ENCODE results near the gene KRTAP9-2. TPM values are rescaled to one million over a fixed set of nuclear protein-coding genes. Genes with fewer than 3 reads are reported as not detected.
"Not testable (repeated sequence)": the region's sequence is repeated elsewhere in the genome, so short reads cannot be mapped to it uniquely, and the experiment has no call there.

KRTAP9-2 gene
- total RNA-seq, 1 donor from 2014 or later: not detected

DNA sequence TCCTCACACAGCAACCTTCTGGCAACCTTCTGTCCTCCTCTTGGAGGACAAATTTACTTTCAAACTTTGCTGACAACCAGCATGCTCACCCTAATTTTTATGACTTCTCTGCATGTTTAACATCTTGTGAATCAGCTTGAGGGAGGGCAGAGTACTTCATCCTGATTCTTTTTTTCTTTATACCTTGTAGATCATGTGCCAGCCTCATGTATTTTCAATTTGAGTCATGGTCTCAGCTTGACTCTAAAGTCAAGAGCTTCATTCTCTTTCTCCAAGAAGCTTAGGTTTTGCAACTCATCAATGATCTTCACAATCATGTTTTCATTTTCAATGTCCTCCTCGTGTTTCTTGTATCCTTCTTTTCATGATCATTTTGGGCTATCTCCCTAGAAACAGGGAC, 45.4 kb downstream of the KRTAP9-2 start:
- no peak for DNase-seq (ENCODE audit: low spot score)
- no peaks in the 10 kb centered on the region for H3K36me3 ChIP-seq
- H3K4me3 ChIP-seq: no peak overlapping the region
- no peaks in the 10 kb centered on the region for H3K4me1 ChIP-seq
- no peaks in the 10 kb centered on the region for H3K79me2 ChIP-seq (ENCODE audit: low read depth)
- H3K4me2 ChIP-seq: no peak overlapping the region
- H3K27me3 ChIP-seq: no peaks in the 10 kb centered on the region
- H3K9ac ChIP-seq: no peak overlapping the region
- H2AFZ ChIP-seq (replicated peaks): no peak overlapping the region
- no peaks in the 10 kb centered on the region for H3F3A ChIP-seq (ENCODE audit: low read depth)
- H4K20me1 ChIP-seq (ENCODE audit: low read depth): no peaks in the 10 kb centered on the region
- Mint-ChIP-seq H3K9me3 (no peaks in the 10 kb centered on the region), H3K27me3 (ENCODE audit: insufficient read depth, low read depth) (peaks cover 4% of the 10 kb centered on the region), H3K27ac (no peak overlapping the region), H3K4me1 (no peaks in the 10 kb centered on the region), H3K4me3 (no peak overlapping the region), H3K36me3 (no peaks in the 10 kb centered on the region)
- H3K27ac ChIP-seq: no peak overlapping the region
- TF ChIP-seq EZH2 (IDR thresholded peaks at IDR 0.05) (no peak), EZH2phosphoT487 (IDR thresholded peaks at IDR 0.05) (no peak)
- TF ChIP-seq, protein P1, sequence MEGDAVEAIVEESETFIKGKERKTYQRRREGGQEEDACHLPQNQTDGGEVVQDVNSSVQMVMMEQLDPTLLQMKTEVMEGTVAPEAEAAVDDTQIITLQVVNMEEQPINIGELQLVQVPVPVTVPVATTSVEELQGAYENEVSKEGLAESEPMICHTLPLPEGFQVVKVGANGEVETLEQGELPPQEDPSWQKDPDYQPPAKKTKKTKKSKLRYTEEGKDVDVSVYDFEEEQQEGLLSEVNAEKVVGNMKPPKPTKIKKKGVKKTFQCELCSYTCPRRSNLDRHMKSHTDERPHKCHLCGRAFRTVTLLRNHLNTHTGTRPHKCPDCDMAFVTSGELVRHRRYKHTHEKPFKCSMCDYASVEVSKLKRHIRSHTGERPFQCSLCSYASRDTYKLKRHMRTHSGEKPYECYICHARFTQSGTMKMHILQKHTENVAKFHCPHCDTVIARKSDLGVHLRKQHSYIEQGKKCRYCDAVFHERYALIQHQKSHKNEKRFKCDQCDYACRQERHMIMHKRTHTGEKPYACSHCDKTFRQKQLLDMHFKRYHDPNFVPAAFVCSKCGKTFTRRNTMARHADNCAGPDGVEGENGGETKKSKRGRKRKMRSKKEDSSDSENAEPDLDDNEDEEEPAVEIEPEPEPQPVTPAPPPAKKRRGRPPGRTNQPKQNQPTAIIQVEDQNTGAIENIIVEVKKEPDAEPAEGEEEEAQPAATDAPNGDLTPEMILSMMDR (IDR thresholded peaks at IDR 0.05): no peak
- no peaks in the 10 kb centered on the region for H3K9me3 ChIP-seq (ENCODE audit: low read depth)

DNA sequence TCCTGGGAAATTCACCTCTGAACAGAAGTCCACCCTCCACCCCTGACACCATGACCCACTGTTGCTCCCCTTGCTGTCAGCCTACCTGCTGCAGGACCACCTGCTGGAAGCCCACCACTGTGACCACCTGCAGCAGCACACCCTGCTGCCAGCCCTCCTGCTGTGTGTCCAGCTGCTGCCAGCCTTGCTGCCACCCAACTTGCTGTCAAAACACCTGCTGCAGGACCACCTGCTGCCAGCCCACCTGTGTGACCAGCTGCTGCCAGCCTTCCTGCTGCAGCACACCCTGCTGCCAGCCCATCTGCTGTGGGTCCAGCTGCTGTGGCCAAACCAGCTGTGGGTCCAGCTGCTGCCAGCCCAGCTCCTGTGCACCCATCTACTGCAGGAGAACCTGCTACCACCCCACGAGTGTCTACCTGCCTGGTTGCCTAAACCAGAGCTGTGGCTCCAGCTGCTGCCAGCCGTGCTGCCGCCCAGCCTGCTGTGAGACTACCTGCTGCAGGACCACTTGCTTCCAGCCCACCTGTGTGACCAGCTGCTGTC, 49.3 kb downstream of the KRTAP9-2 start, which contains the start of gene KRTAP9-7:
TSS of gene KRTAP9-7 (plus strand) at position 51 of the 543 bp plus-strand sequence. CDS start at position 51, 0 bp downstream.
- H3K4me3 Mint-ChIP-seq; H3K36me3 Mint-ChIP-seq; DNase-seq (ENCODE audit: low spot score); H3K27me3 ChIP-seq; H2AFZ ChIP-seq (replicated peaks); H3F3A ChIP-seq (ENCODE audit: low read depth); H3K9ac ChIP-seq; H3K9me3 Mint-ChIP-seq; H3K36me3 ChIP-seq; H3K27ac ChIP-seq; H3K27me3 Mint-ChIP-seq (ENCODE audit: insufficient read depth, low read depth); H4K20me1 ChIP-seq (ENCODE audit: low read depth); H3K4me3 ChIP-seq; H3K4me2 ChIP-seq; H3K9me3 ChIP-seq (ENCODE audit: low read depth); H3K79me2 ChIP-seq (ENCODE audit: low read depth); H3K4me1 ChIP-seq; H3K27ac Mint-ChIP-seq; H3K4me1 Mint-ChIP-seq: not testable (repeated sequence)

Small RNA genes lying within 50 kb of the gene (small RNA-seq; reads per million reads assigned to genes)
- not detected for gene KRTAP4-17P

Other genes with a start within 250 kb of the KRTAP9-2 start
- gene KRT40, start 242.3 kb upstream of the KRTAP9-2 start, total RNA-seq (ENCODE audit: low replicate concordance): not detected in 2 replicates
- not detected in 2 replicates for gene KRTAP3-3, start 232.5 kb upstream of the KRTAP9-2 start, total RNA-seq (ENCODE audit: low replicate concordance)
- not detected in 2 replicates for gene KRTAP3-2, start 226.7 kb upstream of the KRTAP9-2 start, total RNA-seq (ENCODE audit: low replicate concordance)
- not detected in 2 replicates for gene KRTAP3-1, start 217.5 kb upstream of the KRTAP9-2 start, total RNA-seq (ENCODE audit: low replicate concordance)
- gene KRTAP1-5, start 199.4 kb upstream of the KRTAP9-2 start, total RNA-seq (ENCODE audit: low replicate concordance): not detected in 2 replicates
- not detected in 2 replicates for gene KRTAP1-4, start 196.5 kb upstream of the KRTAP9-2 start, total RNA-seq (ENCODE audit: low replicate concordance)
- gene KRTAP1-3, start 191.8 kb upstream of the KRTAP9-2 start, total RNA-seq (ENCODE audit: low replicate concordance): not detected in 2 replicates
- gene KRTAP1-1, start 185.2 kb upstream of the KRTAP9-2 start, total RNA-seq (ENCODE audit: low replicate concordance): not detected in 2 replicates
- not detected in 2 replicates for gene KRTAP2-1, start 179.3 kb upstream of the KRTAP9-2 start, total RNA-seq (ENCODE audit: low replicate concordance)
- gene KRTAP2-2, start 171.4 kb upstream of the KRTAP9-2 start, total RNA-seq (ENCODE audit: low replicate concordance): not detected in 2 replicates
- not detected in 2 replicates for gene KRTAP2-3, start 166.5 kb upstream of the KRTAP9-2 start, total RNA-seq (ENCODE audit: low replicate concordance)
- not detected in 2 replicates for gene KRTAP2-4, start 160.8 kb upstream of the KRTAP9-2 start, total RNA-seq (ENCODE audit: low replicate concordance)
- not detected in 2 replicates for gene KRTAP4-7, start 142.5 kb upstream of the KRTAP9-2 start, total RNA-seq (ENCODE audit: low replicate concordance)
- not detected in 2 replicates for gene KRTAP4-8, start 128.5 kb upstream of the KRTAP9-2 start, total RNA-seq (ENCODE audit: low replicate concordance)
- gene KRTAP4-16, start 124.4 kb upstream of the KRTAP9-2 start, total RNA-seq (ENCODE audit: low replicate concordance): not detected in 2 replicates
- not detected in 2 replicates for gene KRTAP4-9, start 121.3 kb upstream of the KRTAP9-2 start, total RNA-seq (ENCODE audit: low replicate concordance)
- not detected in 2 replicates for gene KRTAP4-11, start 108.3 kb upstream of the KRTAP9-2 start, total RNA-seq (ENCODE audit: low replicate concordance)
- gene KRTAP4-12, start 102.5 kb upstream of the KRTAP9-2 start, total RNA-seq (ENCODE audit: low replicate concordance): not detected in 2 replicates
- not detected in 2 replicates for gene KRTAP4-6, start 86.1 kb upstream of the KRTAP9-2 start, total RNA-seq (ENCODE audit: low replicate concordance)
- not detected in 2 replicates for gene KRTAP4-5, start 76.8 kb upstream of the KRTAP9-2 start, total RNA-seq (ENCODE audit: low replicate concordance)
- gene KRTAP4-4, start 65.9 kb upstream of the KRTAP9-2 start, total RNA-seq (ENCODE audit: low replicate concordance): not detected in 2 replicates
- not detected in 2 replicates for gene KRTAP4-3, start 58.4 kb upstream of the KRTAP9-2 start, total RNA-seq (ENCODE audit: low replicate concordance)
- not detected in 2 replicates for gene KRTAP4-2, start 48.4 kb upstream of the KRTAP9-2 start, total RNA-seq (ENCODE audit: low replicate concordance)
- 0.12 TPM in 1 of 2 replicates, not detected in the other for gene KRTAP4-1, start 41.7 kb upstream of the KRTAP9-2 start, total RNA-seq (ENCODE audit: low replicate concordance)
- gene KRTAP9-1, start 36.8 kb upstream of the KRTAP9-2 start, total RNA-seq (ENCODE audit: low replicate concordance): not detected in 2 replicates
- not detected in 2 replicates for gene KRTAP9-3, start 5.8 kb downstream of the KRTAP9-2 start, total RNA-seq (ENCODE audit: low replicate concordance)
- gene KRTAP9-8, start 11.4 kb downstream of the KRTAP9-2 start, total RNA-seq (ENCODE audit: low replicate concordance): not detected in 2 replicates
- gene KRTAP9-4, start 23.0 kb downstream of the KRTAP9-2 start, total RNA-seq (ENCODE audit: low replicate concordance): not detected in 2 replicates
- gene KRTAP9-9, start 28.7 kb downstream of the KRTAP9-2 start, total RNA-seq (ENCODE audit: low replicate concordance): not detected in 2 replicates
- gene KRTAP9-6, start 38.7 kb downstream of the KRTAP9-2 start, total RNA-seq (ENCODE audit: low replicate concordance): not detected in 2 replicates
- gene KRTAP9-7, start 49.0 kb downstream of the KRTAP9-2 start, total RNA-seq (ENCODE audit: low replicate concordance): not detected in 2 replicates
- gene KRTAP29-1, start 76.2 kb downstream of the KRTAP9-2 start, total RNA-seq (ENCODE audit: low replicate concordance): not detected in 2 replicates
- gene KRTAP16-1, start 82.7 kb downstream of the KRTAP9-2 start, total RNA-seq (ENCODE audit: low replicate concordance): not detected in 2 replicates
- not detected in 2 replicates for gene KRTAP17-1, start 89.1 kb downstream of the KRTAP9-2 start, total RNA-seq (ENCODE audit: low replicate concordance)
- not detected in 2 replicates for gene KRT33A, start 124.2 kb downstream of the KRTAP9-2 start, total RNA-seq (ENCODE audit: low replicate concordance)
- not detected in 2 replicates for gene KRT33B, start 143.2 kb downstream of the KRTAP9-2 start, total RNA-seq (ENCODE audit: low replicate concordance)
- not detected in 2 replicates for gene KRT34, start 155.7 kb downstream of the KRTAP9-2 start, total RNA-seq (ENCODE audit: low replicate concordance)
- gene KRT31, start 171.0 kb downstream of the KRTAP9-2 start, total RNA-seq (ENCODE audit: low replicate concordance): not detected in 2 replicates
- gene KRT37, start 197.9 kb downstream of the KRTAP9-2 start, total RNA-seq (ENCODE audit: low replicate concordance): not detected in 2 replicates
- gene KRT38, start 214.3 kb downstream of the KRTAP9-2 start, total RNA-seq (ENCODE audit: low replicate concordance): not detected in 2 replicates
- gene KRT32, start 240.7 kb downstream of the KRTAP9-2 start, total RNA-seq (ENCODE audit: low replicate concordance): not detected in 2 replicates